Activated B cell treated with CpG ODN at 0.5 μM for 24 hours (primary cell): ENCODE data around the gene L3MBTL3. TPM values are rescaled to one million over a fixed set of nuclear protein-coding genes. Genes with fewer than 3 reads are reported as not detected.

Experiments used
- ATAC-seq: fragments of 200-7000 bp; cut with Tn5 transposase; one replicate; pipeline ENCODE4 v1.10.0; 2021; ENCODE audit warnings: low read depth, mild to moderate bottlenecking, moderate library complexity
- CTCF ChIA-PET: fragments of 350-600 bp; sonication (Branson Sonifier 250); formaldehyde crosslinking; loops from one replicate; lab custom pipeline; 2021; ENCODE audit warnings: antibody characterized with exemption; lab: Charles Lee
- POLR2A ChIA-PET: fragments of 350-600 bp; sonication (Branson Sonifier 250); formaldehyde crosslinking; loops from one replicate; lab custom pipeline; 2021; ENCODE audit warnings: antibody characterized with exemption; lab: Charles Lee
- DNase-seq: peaks from one replicate; pipeline ENCODE4 v3.0.0; 2022
- H3K27ac Mint-ChIP-seq: one replicate; pipeline ENCODE4 v1.8.0; 2020; ENCODE audit warnings: mixed read lengths
- H3K27me3 Mint-ChIP-seq: one replicate; pipeline ENCODE4 v1.8.0; 2021; ENCODE audit warnings: mixed read lengths
- H3K36me3 Mint-ChIP-seq: one replicate; pipeline ENCODE4 v1.8.0; 2021; ENCODE audit warnings: low read depth, mixed read lengths
- H3K4me1 Mint-ChIP-seq: one replicate; pipeline ENCODE4 v1.8.0; 2021; ENCODE audit warnings: mixed read lengths
- H3K4me3 Mint-ChIP-seq: one replicate; pipeline ENCODE4 v1.8.0; 2020; ENCODE audit warnings: mild to moderate bottlenecking, mixed read lengths
- H3K9me3 Mint-ChIP-seq: one replicate; pipeline ENCODE4 v1.8.0; 2020; ENCODE audit warnings: mixed read lengths
- CTCF ChIP-seq: fragments of 200-600 bp; IDR thresholded peaks from one replicate; pipeline ENCODE4 v1.8.0; 2022; ENCODE audit warnings: antibody characterized with exemption, mild to moderate bottlenecking
- intact Hi-C: fragments of 100-400 bp; cut with micrococcal nuclease; formaldehyde crosslinking; loops from one replicate; pipeline ENCODE4 v1.15.1; 2024
- total RNA-seq: library from RNA; stranded (reverse); gene quantifications from 2 replicates; pipeline ENCODE4 v1.2.3, GENCODE V29; 2022

L3MBTL3 gene
- total RNA-seq, 1 donor from 2014 or later: 30.4 TPM

DNA sequence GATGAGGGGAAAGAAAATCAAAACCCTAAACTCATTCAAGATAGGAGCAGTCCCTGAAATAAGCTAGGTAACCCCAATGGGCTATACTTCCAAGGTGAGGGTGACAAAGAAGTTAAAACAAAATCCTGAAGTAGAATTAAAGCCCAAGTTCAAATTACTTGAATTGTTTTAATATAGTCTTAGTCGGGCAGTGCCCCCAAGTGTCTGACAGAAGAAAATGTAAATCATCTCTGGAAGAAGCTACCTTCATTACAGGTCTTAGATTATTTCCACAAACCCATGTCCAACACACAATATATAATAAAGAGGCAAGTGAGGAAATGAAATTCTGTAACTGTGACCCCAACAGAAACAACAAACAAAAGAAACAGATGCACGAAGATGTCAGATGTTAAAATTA is 36.8 kb upstream of the L3MBTL3 start:
- no peak for DNase-seq
- TF ChIP-seq CTCF: no peak
- ATAC-seq: no peak
- Mint-ChIP-seq H3K27me3 (peaks cover 3% of the 10 kb centered on the region), H3K4me3 (no peak overlapping the region), H3K36me3 (peaks cover 5% of the 10 kb centered on the region), H3K27ac (no peak overlapping the region), H3K9me3 (peaks cover 10% of the 10 kb centered on the region), H3K4me1 (no peaks in the 10 kb centered on the region)
- ChIA-PET POLR2A (no interaction called here), CTCF (interaction anchor here (1.0 kb wide), 1 partner anchor 328 kb away, joined by 3 read pairs; no protein-coding TSS in a partner anchor)
- intact Hi-C loops: no loop called here

- Mint-ChIP-seq H3K27ac (no peak overlapping the region), H3K27me3 (no peaks in the 10 kb centered on the region), H3K36me3 (no peaks in the 10 kb centered on the region), H3K4me1 (no peaks in the 10 kb centered on the region), H3K9me3 (no peaks in the 10 kb centered on the region), H3K4me3 (no peak overlapping the region)
- CTCF ChIA-PET: no interaction called here
- TF ChIP-seq CTCF: no peak
- intact Hi-C loops: no loop called here
- no peak for DNase-seq
- POLR2A ChIA-PET: no interaction called here
- ATAC-seq: no peak
Measured at GRCh38 chr6:129989396-129989795, 29.0 kb upstream of the L3MBTL3 start.

DNA sequence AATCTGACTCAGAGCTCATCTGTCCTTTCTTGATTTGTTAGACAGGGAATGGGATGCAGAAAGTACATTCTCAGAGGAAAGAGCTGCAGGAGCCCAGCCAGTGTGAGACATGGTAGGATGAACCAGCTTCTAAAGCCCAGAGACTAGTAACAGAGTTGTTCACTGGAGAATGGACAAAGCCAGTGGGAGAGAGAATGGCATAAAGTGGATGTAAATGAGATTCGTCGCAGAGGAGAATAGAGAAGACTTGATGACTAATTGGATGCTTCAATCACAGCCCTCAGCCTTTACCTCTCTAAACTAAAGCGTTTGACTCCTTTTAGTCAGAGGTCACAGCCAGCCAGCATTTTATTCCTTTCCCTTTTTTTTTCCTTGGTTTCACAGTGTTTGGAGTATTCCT is 25.5 kb upstream of the L3MBTL3 start:
- H3K27ac Mint-ChIP-seq: no peak overlapping the region
- CTCF ChIA-PET: no interaction called here

GRCh38 chr6:129994410-129994809 is 24.0 kb upstream of the L3MBTL3 start:
- H3K9me3 Mint-ChIP-seq: no peaks in the 10 kb centered on the region
- intact Hi-C loops: no loop called here
- no peak overlapping the region for H3K4me3 Mint-ChIP-seq
- TF ChIP-seq CTCF: no peak
- POLR2A ChIA-PET: no interaction called here
- DNase-seq: no peak
- H3K36me3 Mint-ChIP-seq: no peaks in the 10 kb centered on the region
- H3K27ac Mint-ChIP-seq: no peak overlapping the region
- CTCF ChIA-PET: no interaction called here
- no peak for ATAC-seq
- no peaks in the 10 kb centered on the region for H3K4me1 Mint-ChIP-seq
- peaks cover 2% of the 10 kb centered on the region for H3K27me3 Mint-ChIP-seq

More for the DNA sequence above, 25.5 kb upstream of the L3MBTL3 start:
- Mint-ChIP-seq H3K36me3 (no peaks in the 10 kb centered on the region), H3K27me3 (peaks cover 2% of the 10 kb centered on the region), H3K9me3 (no peaks in the 10 kb centered on the region), H3K4me1 (no peaks in the 10 kb centered on the region), H3K4me3 (no peak overlapping the region)
- intact Hi-C loops: no loop called here
- POLR2A ChIA-PET: no interaction called here
- DNase-seq (no peak), ATAC-seq (no peak)
- no peak for TF ChIP-seq CTCF

DNA sequence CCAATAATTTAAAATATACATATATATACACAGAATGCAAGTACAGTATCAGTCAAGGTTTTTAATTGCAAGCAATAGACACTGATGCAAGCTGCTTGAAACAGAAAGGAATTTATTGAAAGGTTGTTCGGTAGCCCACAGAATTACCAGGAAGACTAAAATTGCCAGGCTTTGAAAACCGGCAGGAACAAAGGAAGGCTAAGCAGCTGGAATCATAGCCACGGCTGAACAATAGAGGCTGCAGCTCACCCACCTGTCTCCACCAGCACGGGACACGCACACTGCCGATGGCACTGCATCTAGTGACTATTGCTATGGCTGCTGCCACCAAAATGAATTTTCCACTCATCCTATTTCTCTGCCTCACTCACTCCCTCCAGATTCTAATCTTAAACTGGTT is 22.0 kb upstream of the L3MBTL3 start:
- no peaks in the 10 kb centered on the region for H3K36me3 Mint-ChIP-seq
- ATAC-seq (no peak), DNase-seq (no peak)
- H3K27ac Mint-ChIP-seq: no peak overlapping the region
- H3K27me3 Mint-ChIP-seq: peaks cover 7% of the 10 kb centered on the region
- POLR2A ChIA-PET: no interaction called here
- no peak for TF ChIP-seq CTCF
- CTCF ChIA-PET: no interaction called here
- H3K4me3 Mint-ChIP-seq: no peak overlapping the region
- intact Hi-C loops: no loop called here
- H3K4me1 Mint-ChIP-seq: no peaks in the 10 kb centered on the region
- no peaks in the 10 kb centered on the region for H3K9me3 Mint-ChIP-seq
